GM18505 (cell line): ENCODE measurements around the gene ABHD16A.

ENCODE experiments used
- ATAC-seq: cut with Tn5 transposase; IDR thresholded peaks from one replicate; pipeline ENCODE4 v1.9.1; 2021; ENCODE audit not compliant: unreplicated experiment
- POLR2A ChIP-seq: IDR thresholded peaks from 4 replicates; pipeline ENCODE4 v1.6.1; 2011; ENCODE audit warnings: borderline replicate concordance; ENCODE audit not compliant: insufficient read depth, insufficient read length; ENCODE audit errors: extremely low read depth

Gene ABHD16A

GRCh38 chr6:31680226-31681134, 22.6 kb downstream of the ABHD16A start, which contains the start of gene LY6G5C:
Gene LY6G5C (minus strand): TSS chr6:31681067. CDS start chr6:31680373, 694 bp downstream.
- no peak for ATAC-seq
- no peak for TF ChIP-seq POLR2A

- TF ChIP-seq POLR2A: no peak
- no peak for ATAC-seq
Measured at GRCh38 chr6:31677955-31678354, 25.2 kb downstream of the ABHD16A start.

GRCh38 chr6:31676904-31677303, 26.2 kb downstream of the ABHD16A start:
- TF ChIP-seq POLR2A: no peak

GRCh38 chr6:31676322-31676903, 26.7 kb downstream of the ABHD16A start:
- ATAC-seq: no peak
- no peak for TF ChIP-seq POLR2A

More at GRCh38 chr6:31676904-31677303, 26.2 kb downstream of the ABHD16A start:
- ATAC-seq: no peak

- no peak for TF ChIP-seq POLR2A
- no peak for ATAC-seq
Measured at GRCh38 chr6:31669676-31670075, 33.4 kb downstream of the ABHD16A start, which contains the start of gene LY6G5B. Gene LY6G5B (plus strand): TSS chr6:31669976. CDS start chr6:31670951, 975 bp downstream.

GRCh38 chr6:31666337-31666965, 36.7 kb downstream of the ABHD16A start:
- no peak for ATAC-seq

GRCh38 chr6:31665501-31666336, 37.4 kb downstream of the ABHD16A start, which contains the start of gene CSNK2B:
Gene CSNK2B (plus strand): TSS chr6:31666080. CDS start chr6:31666832, 752 bp downstream.
- TF ChIP-seq POLR2A: peak; percentile 90
- ATAC-seq: peak; percentile 70

More at GRCh38 chr6:31666337-31666965, 36.7 kb downstream of the ABHD16A start:
- TF ChIP-seq POLR2A: no peak

GRCh38 chr6:31664790-31665500, 38.2 kb downstream of the ABHD16A start, which contains the start of gene GPANK1:
Gene GPANK1 (minus strand): TSS chr6:31664997. CDS start chr6:31664478, 519 bp downstream.
- no peak for TF ChIP-seq POLR2A
- ATAC-seq: no peak

GRCh38 chr6:31663961-31664789, 38.9 kb downstream of the ABHD16A start:
- no peak for TF ChIP-seq POLR2A
- no peak for ATAC-seq

- no peak for TF ChIP-seq POLR2A
Measured at GRCh38 chr6:31663126-31663960, 39.8 kb downstream of the ABHD16A start.

More at GRCh38 chr6:31663126-31663960, 39.8 kb downstream of the ABHD16A start:
- ATAC-seq: no peak
